Measurements from ENCODE around the gene SLC39A12. TPM values are rescaled to one million over a fixed set of nuclear protein-coding genes. Genes with fewer than 3 reads are reported as not detected.

Gene SLC39A12
- total and polyA plus RNA-seq, 2 of the 8 experiments (the other 6 are each of a cell fraction or from before 2014, with no cell fraction given), result not detected

DNA sequence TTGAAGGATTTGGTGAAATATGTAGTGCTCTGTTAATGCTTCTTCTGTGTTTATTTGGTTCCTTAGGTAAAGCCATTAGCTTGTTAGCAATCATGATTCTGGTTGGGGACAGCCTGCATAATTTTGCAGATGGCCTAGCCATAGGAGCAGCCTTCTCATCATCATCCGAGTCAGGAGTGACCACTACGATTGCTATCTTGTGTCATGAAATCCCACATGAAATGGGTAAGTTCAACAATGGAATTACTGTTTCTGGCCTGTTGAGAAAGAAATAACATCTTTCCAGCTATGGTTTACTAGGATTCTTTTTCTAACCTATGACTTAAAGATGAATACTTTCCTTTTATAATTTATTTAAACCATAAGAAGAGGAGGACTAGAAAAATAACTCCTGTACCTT, 48.9 kb downstream of the SLC39A12 start (continued):
- no peak for TF ChIP-seq TAF7 (optimal IDR thresholded peaks at IDR 0.05; ENCODE audit: borderline replicate concordance, low read depth, low read length)
- TF ChIP-seq KDM5A (IDR thresholded peaks at IDR 0.05; ENCODE audit: low read length), result no peak
- TF ChIP-seq, protein P1, sequence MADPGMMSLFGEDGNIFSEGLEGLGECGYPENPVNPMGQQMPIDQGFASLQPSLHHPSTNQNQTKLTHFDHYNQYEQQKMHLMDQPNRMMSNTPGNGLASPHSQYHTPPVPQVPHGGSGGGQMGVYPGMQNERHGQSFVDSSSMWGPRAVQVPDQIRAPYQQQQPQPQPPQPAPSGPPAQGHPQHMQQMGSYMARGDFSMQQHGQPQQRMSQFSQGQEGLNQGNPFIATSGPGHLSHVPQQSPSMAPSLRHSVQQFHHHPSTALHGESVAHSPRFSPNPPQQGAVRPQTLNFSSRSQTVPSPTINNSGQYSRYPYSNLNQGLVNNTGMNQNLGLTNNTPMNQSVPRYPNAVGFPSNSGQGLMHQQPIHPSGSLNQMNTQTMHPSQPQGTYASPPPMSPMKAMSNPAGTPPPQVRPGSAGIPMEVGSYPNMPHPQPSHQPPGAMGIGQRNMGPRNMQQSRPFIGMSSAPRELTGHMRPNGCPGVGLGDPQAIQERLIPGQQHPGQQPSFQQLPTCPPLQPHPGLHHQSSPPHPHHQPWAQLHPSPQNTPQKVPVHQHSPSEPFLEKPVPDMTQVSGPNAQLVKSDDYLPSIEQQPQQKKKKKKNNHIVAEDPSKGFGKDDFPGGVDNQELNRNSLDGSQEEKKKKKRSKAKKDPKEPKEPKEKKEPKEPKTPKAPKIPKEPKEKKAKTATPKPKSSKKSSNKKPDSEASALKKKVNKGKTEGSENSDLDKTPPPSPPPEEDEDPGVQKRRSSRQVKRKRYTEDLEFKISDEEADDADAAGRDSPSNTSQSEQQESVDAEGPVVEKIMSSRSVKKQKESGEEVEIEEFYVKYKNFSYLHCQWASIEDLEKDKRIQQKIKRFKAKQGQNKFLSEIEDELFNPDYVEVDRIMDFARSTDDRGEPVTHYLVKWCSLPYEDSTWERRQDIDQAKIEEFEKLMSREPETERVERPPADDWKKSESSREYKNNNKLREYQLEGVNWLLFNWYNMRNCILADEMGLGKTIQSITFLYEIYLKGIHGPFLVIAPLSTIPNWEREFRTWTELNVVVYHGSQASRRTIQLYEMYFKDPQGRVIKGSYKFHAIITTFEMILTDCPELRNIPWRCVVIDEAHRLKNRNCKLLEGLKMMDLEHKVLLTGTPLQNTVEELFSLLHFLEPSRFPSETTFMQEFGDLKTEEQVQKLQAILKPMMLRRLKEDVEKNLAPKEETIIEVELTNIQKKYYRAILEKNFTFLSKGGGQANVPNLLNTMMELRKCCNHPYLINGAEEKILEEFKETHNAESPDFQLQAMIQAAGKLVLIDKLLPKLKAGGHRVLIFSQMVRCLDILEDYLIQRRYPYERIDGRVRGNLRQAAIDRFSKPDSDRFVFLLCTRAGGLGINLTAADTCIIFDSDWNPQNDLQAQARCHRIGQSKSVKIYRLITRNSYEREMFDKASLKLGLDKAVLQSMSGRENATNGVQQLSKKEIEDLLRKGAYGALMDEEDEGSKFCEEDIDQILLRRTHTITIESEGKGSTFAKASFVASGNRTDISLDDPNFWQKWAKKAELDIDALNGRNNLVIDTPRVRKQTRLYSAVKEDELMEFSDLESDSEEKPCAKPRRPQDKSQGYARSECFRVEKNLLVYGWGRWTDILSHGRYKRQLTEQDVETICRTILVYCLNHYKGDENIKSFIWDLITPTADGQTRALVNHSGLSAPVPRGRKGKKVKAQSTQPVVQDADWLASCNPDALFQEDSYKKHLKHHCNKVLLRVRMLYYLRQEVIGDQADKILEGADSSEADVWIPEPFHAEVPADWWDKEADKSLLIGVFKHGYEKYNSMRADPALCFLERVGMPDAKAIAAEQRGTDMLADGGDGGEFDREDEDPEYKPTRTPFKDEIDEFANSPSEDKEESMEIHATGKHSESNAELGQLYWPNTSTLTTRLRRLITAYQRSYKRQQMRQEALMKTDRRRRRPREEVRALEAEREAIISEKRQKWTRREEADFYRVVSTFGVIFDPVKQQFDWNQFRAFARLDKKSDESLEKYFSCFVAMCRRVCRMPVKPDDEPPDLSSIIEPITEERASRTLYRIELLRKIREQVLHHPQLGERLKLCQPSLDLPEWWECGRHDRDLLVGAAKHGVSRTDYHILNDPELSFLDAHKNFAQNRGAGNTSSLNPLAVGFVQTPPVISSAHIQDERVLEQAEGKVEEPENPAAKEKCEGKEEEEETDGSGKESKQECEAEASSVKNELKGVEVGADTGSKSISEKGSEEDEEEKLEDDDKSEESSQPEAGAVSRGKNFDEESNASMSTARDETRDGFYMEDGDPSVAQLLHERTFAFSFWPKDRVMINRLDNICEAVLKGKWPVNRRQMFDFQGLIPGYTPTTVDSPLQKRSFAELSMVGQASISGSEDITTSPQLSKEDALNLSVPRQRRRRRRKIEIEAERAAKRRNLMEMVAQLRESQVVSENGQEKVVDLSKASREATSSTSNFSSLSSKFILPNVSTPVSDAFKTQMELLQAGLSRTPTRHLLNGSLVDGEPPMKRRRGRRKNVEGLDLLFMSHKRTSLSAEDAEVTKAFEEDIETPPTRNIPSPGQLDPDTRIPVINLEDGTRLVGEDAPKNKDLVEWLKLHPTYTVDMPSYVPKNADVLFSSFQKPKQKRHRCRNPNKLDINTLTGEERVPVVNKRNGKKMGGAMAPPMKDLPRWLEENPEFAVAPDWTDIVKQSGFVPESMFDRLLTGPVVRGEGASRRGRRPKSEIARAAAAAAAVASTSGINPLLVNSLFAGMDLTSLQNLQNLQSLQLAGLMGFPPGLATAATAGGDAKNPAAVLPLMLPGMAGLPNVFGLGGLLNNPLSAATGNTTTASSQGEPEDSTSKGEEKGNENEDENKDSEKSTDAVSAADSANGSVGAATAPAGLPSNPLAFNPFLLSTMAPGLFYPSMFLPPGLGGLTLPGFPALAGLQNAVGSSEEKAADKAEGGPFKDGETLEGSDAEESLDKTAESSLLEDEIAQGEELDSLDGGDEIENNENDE (IDR thresholded peaks at IDR 0.05; ENCODE audit: insufficient replicate concordance, low read length), result no peak
- TF ChIP-seq YY1 (IDR thresholded peaks at IDR 0.05; ENCODE audit: low read depth, low read length), result no peak
